GM12878 (cell line): Measurements from ENCODE around the gene TEX44. TPM values are rescaled to one million over a fixed set of nuclear protein-coding genes. Genes with fewer than 3 reads are reported as not detected.
"Not testable (repeated sequence)": the region's sequence is repeated elsewhere in the genome, so short reads cannot be mapped to it uniquely, and the experiment has no call there.

Source experiments
- ATAC-seq: fragments of 200-7000 bp; cut with Tn5 transposase; 3 replicates; pipeline ENCODE4 v1.9.1; 2020; ENCODE audit warnings: mild to moderate bottlenecking, moderate library complexity
- BruUV-seq: library from RNA; stranded (reverse); fragments of 400-500 nt; replicated peaks from 2 replicates; lab custom pipeline; 2021; lab: Mats Ljungman, UMichigan
- CTCF ChIA-PET: fragments of 300-600 bp; sonication (Branson Sonifier 250); formaldehyde crosslinking; extraction: SDS; loops from one replicate; lab custom pipeline; 2021; ENCODE audit warnings: inconsistent platforms; lab: Yijun Ruan, JAX
- POLR2A ChIA-PET: fragments of 350-600 bp; formaldehyde crosslinking; extraction: SDS; loops from one replicate; lab custom pipeline; 2021; ENCODE audit warnings: inconsistent platforms; lab: Charles Lee
- RAD21 ChIA-PET: fragments of 300-600 bp; sonication (Branson Sonifier 250); formaldehyde crosslinking; loops from one replicate; lab custom pipeline; 2023; ENCODE audit warnings: antibody characterized with exemption; ENCODE audit not compliant: unreplicated experiment; lab: Charles Lee
- SMC1A ChIA-PET: fragments of 300-600 bp; sonication (Branson Sonifier 250); formaldehyde crosslinking; loops from one replicate; lab custom pipeline; 2023; ENCODE audit not compliant: unreplicated experiment, uncharacterized antibody; lab: Charles Lee
- DNase-seq: peaks from one replicate; pipeline ENCODE4 v3.0.0-alpha.2; 2011; ENCODE audit warnings: low read depth, low spot score
- FAIRE-seq: peaks from 3 replicates; lab custom pipeline; 2011; peaks lifted over from hg19 to GRCh38; lab: Jason Lieb, UNC
- H2AFZ ChIP-seq: 2 replicates; pipeline ENCODE4 v1.6.0; 2011; ENCODE audit warnings: low read depth, low read length, control low read depth; ENCODE audit not compliant: control insufficient read depth
- H3K27ac ChIP-seq: 2 replicates; pipeline ENCODE4 v1.5.1; 2011; ENCODE audit warnings: control low read depth; ENCODE audit not compliant: control insufficient read depth, insufficient read depth
- H3K27me3 ChIP-seq, 2 experiments: replicated peaks in 1 of 2; 2 replicates each; pipeline versions ENCODE4 v1.6.0 to v1.6.1; 2011; ENCODE audit warnings: low read length in 1 of 2; ENCODE audit not compliant: control insufficient read depth in 2 of 2, insufficient read depth in 2 of 2
- H3K36me3 ChIP-seq, 2 experiments: 2 replicates each; pipeline ENCODE4 v1.5.1; 2011; ENCODE audit warnings: low read length in 1 of 2; ENCODE audit not compliant: control insufficient read depth in 2 of 2, insufficient read depth in 2 of 2
- H3K4me1 ChIP-seq: 2 replicates; pipeline ENCODE4 v1.6.1; 2011; ENCODE audit warnings: mild to moderate bottlenecking, low read length, moderate library complexity, mixed read lengths; ENCODE audit not compliant: control insufficient read depth, insufficient read depth
- H3K4me2 ChIP-seq: 2 replicates; pipeline ENCODE4 v1.6.0; 2011; ENCODE audit warnings: control low read depth; ENCODE audit not compliant: control insufficient read depth, insufficient read depth
- H3K4me3 ChIP-seq: fragments of 200-600 bp; sonication (generic); 2 replicates; pipeline ENCODE4 v1.5.1; 2016
- H3K79me2 ChIP-seq: 2 replicates; pipeline ENCODE4 v1.6.0; 2011; ENCODE audit warnings: low read length; ENCODE audit not compliant: control insufficient read depth, insufficient read depth
- H3K9ac ChIP-seq: 2 replicates; pipeline ENCODE4 v1.8.0; 2011; ENCODE audit warnings: low read length, control low read depth, mixed read lengths; ENCODE audit not compliant: control insufficient read depth, insufficient read depth
- H3K9me3 ChIP-seq: replicated peaks from 3 replicates; pipeline ENCODE4 v1.5.1; 2011; ENCODE audit warnings: mild to moderate bottlenecking, low read length; ENCODE audit not compliant: control insufficient read depth, insufficient read depth
- H4K20me1 ChIP-seq: 2 replicates; pipeline ENCODE4 v1.6.0; 2011; ENCODE audit not compliant: control insufficient read depth, insufficient read depth
- ATF2 ChIP-seq: IDR thresholded peaks from 2 replicates; pipeline ENCODE4 v1.6.1; 2012; ENCODE audit warnings: low read length, inconsistent platforms
- ATF3 ChIP-seq: IDR thresholded peaks from 2 replicates; pipeline ENCODE4 v1.6.1; 2011; ENCODE audit warnings: low read depth, mild to moderate bottlenecking, low read length, moderate library complexity, borderline replicate concordance; ENCODE audit errors: extremely low read depth
- NFYA ChIP-seq: IDR thresholded peaks from 2 replicates; pipeline ENCODE4 v1.6.1; 2011; ENCODE audit warnings: low read depth, mild to moderate bottlenecking, low read length, improper control_type of control experiment, borderline replicate concordance
- WGBS: methylation state at CpG from one replicate; pipeline ENCODE4 v1.1.6; 2016; ENCODE audit warnings: low lambda C conversion rate; ENCODE audit not compliant: insufficient replicate concordance, insufficient coverage; ENCODE audit errors: missing lambda C conversion rate; 5-methylcytosine and 5-hydroxymethylcytosine counted together
- in situ Hi-C: fragments of 300-500 bp; cut with MboI; formaldehyde crosslinking; loops from 9 replicates; pipeline ENCODE4 v1.14.3; 2018; ENCODE audit warnings: mixed read lengths
- intact Hi-C: fragments of 100-400 bp; cut with micrococcal nuclease; formaldehyde crosslinking; loops from one replicate; pipeline ENCODE4 v1.14.2; 2022; ENCODE audit not compliant: unreplicated experiment
- polyA plus RNA-seq, 11 experiments: library from polyadenylated mRNA; depleted of rRNA in 4 of 11; unstranded in 6 of 11; stranded (reverse) in 5 of 11; fragments of >200 nt; fragmentation: Nextera tagmentation in 4 of 11; fragmentation: Illumina TruSeq in 1 of 11; extraction: Ambion mirVana in 4 of 11; extraction: Trizol in 1 of 11; gene quantifications; 1 replicate in 1 of 11; 2 replicates in 10 of 11; pipeline versions ENCODE4 v1.2.1 to v1.2.3, GENCODE V29; 2011 to 2016; ENCODE audit warnings: inconsistent platforms in 2 of 11, missing spikeins in 2 of 11, low read depth in 1 of 11
- total RNA-seq, 4 experiments: library from RNA; depleted of rRNA in 3 of 4; stranded (reverse); fragments of >200 nt in 3 of 4; fragmentation: Illumina TruSeq in 1 of 4; extraction: Trizol in 1 of 4; gene quantifications; 2 replicates each; pipeline versions ENCODE4 v1.2.1 to v1.2.3, GENCODE V29; 2013 to 2021

Gene TEX44
- total and polyA plus RNA-seq, 10 of the 15 experiments (the other 5 are each of a cell fraction or from before 2014, with no cell fraction given) = not detected

- intact Hi-C loops (no loop called here), in situ Hi-C loops (no loop called here)
- Histone ChIP-seq H4K20me1 (no peaks in the 10 kb centered on the region), H3K4me2 (no peak overlapping the region), H3K27me3 (no peaks in the 10 kb centered on the region), H2AFZ (no peak overlapping the region), H3K4me1 (no peaks in the 10 kb centered on the region), H3K9ac (no peak overlapping the region), H3K4me3 (no peak overlapping the region), H3K36me3 (no peaks in the 10 kb centered on the region), H3K79me2 (no peaks in the 10 kb centered on the region), H3K9me3 (no peaks in the 10 kb centered on the region), H3K27ac (no peak overlapping the region)
- no TSS peak for BruUV-seq
- 52% methylated on average over 11 of the region's 11 CpGs for WGBS
- FAIRE-seq (no peak), DNase-seq (no peak), ATAC-seq (no peak)
- ChIA-PET POLR2A (no interaction called here), SMC1A (interaction anchor here (0.5 kb wide), 1 partner anchor 94 kb away, joined by 3 read pairs; no protein-coding TSS in a partner anchor), RAD21 (no interaction called here), CTCF (interaction anchor here (0.7 to 1.3 kb wide), 4 partner anchors 13 to 25 kb away, joined by 3 to 5 read pairs (median 3); no protein-coding TSS in a partner anchor)
- TF ChIP-seq NFYA (no peak), ATF3 (no peak), ATF2 (no peak)
Observed at GRCh38 chr2:231583982-231584381, 8.7 kb upstream of the TEX44 start.

GRCh38 chr2:231587744-231588143, 4.9 kb upstream of the TEX44 start:
- H3K27me3 ChIP-seq, H3K9me3 ChIP-seq, H3K4me2 ChIP-seq, H4K20me1 ChIP-seq, H3K79me2 ChIP-seq, ATAC-seq, in situ Hi-C loops, intact Hi-C loops, H3K4me3 ChIP-seq, BruUV-seq, POLR2A ChIA-PET, H3K9ac ChIP-seq, RAD21 ChIA-PET, H3K36me3 ChIP-seq, FAIRE-seq, H3K4me1 ChIP-seq, DNase-seq, H3K27ac ChIP-seq, H2AFZ ChIP-seq: not testable (repeated sequence)
- CTCF ChIA-PET = interaction anchor here (1.2 kb wide), 1 partner anchor 9 kb away, joined by 3 read pairs; no protein-coding TSS in a partner anchor
- SMC1A ChIA-PET = interaction anchor here (1.1 kb wide), 1 partner anchor 19 kb away, joined by 3 read pairs; no protein-coding TSS in a partner anchor
- 22% methylated on average over 1 of the region's 1 CpG for WGBS
